GM21528 (cell line): Measurements from ENCODE around the gene CCAR1.
A peak's percentile ranks its signal among the peaks of the same experiment; 100 is the strongest.
"Not testable (repeated sequence)": the region's sequence is repeated elsewhere in the genome, so short reads cannot be mapped to it uniquely, and the experiment has no call there.

ENCODE experiments used
- ATAC-seq: cut with Tn5 transposase; IDR thresholded peaks from one replicate; pipeline ENCODE4 v1.9.1; 2021; ENCODE audit warnings: mild to moderate bottlenecking, moderate library complexity; ENCODE audit not compliant: unreplicated experiment, low FRiP score

CCAR1 gene

DNA sequence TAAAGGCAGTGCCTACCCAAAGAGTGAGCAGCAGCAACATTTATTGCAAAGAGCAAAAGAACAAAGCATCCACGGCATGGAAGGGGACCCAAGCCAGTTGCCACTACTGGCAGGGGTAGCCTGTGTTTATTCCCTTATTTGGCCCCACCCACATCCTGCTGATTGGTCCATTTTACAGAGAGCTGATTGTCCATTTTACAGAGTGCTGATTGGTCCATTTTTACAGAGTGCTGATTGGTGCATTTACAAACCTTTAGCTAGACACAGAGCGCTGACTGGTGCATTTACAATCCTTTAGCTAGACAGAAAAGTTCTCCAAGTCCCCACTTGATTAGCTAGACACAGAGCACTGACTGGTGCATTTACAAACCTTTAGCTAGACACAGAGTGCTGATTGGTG lies 101.6 kb downstream of the CCAR1 start:
- ATAC-seq: not testable (repeated sequence)

DNA sequence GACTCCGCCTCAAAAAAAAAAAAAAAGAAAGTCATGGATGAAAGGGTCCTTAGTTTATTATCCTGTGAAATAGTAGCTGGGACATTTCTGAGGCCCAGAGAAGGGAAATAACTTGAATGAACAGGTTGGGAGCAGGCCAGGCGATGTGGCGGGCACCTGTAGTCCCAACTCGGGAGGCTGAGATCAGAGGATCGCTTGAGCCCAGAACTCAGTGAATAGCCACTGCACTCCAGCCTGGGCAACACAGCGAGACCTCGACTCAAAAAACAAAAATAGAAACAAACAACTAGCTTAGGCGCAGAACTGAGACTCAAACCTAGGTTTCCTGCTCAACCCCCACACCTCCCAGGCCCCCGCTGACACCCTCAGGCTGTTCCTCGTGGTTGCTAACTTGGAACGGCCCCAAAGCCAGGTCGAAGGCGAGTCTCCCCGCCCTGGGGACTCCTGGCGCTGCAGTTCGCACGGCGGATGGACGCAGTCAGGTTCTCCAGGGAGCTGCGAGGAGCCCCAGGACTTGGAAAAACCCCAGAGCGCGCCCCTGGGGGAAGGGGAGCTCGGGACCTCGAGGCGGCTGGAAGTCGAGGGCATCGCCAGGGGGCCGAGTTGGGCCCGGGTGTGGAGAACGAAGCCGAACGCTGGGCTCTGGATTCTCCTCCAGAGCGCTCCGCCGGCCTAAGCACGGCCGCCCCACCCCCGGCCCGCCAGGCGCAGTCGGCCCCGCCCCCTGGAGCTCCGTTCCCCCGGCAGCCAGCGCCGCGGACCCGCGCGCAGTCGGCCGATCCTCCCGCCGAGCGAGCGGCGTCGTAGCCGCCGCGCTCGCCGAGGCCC lies 105.9 kb downstream of the CCAR1 start, which contains the start of gene STOX1:
TSS of gene STOX1 (plus strand) at position 768 of the 828 bp plus-strand sequence. CDS start 93 bp downstream, outside the sequence.
- ATAC-seq: peak; percentile 62

DNA sequence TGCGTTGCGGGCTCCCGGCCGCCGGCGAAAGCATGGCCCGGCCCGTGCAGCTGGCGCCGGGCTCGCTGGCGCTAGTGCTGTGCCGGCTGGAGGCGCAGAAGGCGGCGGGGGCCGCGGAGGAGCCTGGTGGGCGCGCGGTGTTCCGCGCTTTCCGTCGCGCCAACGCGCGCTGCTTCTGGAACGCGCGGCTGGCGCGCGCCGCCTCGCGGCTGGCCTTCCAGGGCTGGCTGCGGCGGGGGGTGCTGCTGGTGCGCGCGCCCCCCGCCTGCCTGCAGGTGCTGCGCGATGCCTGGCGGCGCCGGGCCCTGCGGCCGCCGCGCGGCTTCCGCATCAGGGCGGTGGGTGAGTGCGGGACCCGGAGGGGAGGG lies 106.5 kb downstream of the CCAR1 start:
- peak; percentile 36 for ATAC-seq

DNA sequence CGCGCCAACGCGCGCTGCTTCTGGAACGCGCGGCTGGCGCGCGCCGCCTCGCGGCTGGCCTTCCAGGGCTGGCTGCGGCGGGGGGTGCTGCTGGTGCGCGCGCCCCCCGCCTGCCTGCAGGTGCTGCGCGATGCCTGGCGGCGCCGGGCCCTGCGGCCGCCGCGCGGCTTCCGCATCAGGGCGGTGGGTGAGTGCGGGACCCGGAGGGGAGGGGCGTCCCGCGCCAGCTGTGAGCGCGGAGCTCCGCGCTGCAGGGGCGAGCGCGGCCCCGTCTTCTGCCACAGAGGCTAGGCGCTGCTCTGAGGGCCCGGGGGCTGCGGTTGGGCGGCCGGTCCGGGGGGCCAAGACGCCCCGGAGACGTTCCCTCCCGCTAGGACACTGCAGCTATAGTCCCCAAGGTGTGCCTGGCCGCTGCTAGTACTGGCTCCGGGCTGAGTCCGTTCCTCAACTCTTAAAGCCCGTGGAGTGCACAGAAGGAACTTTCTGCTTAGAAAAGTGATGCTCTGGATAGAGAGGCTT lies 107.1 kb downstream of the CCAR1 start:
- ATAC-seq: not testable (repeated sequence)

DNA sequence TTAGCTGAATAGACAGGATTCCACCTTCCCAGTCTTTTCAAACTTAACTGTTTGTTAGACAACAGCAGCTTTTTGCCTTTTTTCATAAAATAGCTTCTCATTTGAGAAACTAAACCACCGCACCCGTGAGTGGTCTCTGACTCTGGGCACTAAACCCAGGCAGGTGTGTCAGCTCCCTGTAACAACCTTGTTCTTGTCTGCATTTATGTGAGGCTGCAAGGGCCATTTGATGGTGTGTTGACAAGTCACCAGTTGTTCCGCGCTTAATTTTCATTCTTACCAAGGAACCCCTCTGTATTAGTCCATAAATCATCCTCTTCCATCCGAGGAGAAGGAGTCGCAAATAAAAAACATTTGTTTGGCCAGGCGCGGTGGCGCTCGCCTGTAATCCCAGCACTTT lies 107.8 kb downstream of the CCAR1 start:
- ATAC-seq: no peak

DNA sequence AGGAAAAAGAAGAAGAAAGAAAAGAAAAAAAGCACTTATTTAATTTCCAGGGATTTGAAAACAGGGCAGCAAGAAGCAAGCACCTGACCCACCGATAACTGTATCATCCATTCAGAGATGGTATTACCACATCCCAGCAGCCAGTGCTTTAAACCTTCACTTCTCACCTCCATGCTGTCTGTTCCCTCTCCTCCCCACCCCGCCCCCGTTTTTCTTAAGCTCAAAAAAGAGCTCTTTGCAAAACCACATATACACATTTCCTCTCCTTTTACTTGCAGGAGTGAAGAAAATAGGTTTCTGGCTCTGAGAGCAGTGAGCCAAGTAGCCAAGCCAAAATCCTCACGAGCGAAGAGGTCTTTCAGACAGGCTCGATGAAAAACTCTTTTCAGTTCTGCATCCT lies 108.5 kb downstream of the CCAR1 start:
- no peak for ATAC-seq

DNA sequence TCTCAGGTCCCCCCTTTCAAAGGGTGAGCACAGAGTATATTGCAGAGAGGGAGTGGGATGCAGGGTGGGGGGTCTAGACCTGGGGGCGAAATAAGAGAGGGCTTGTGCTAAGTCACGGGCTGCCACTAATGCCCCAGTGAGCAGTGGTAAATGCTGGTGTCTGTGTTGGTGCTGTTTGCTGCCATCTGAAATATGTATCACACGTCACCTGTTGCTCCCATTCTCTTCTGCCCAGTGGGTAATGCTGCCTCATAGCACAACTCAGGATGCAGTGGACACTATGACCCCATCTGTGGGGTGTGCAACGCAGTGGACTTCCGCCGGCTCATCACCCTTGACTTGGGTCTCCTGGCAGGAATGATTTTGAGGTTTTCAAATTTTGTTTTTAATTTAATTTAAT lies 108.9 kb downstream of the CCAR1 start:
- ATAC-seq: no peak

DNA sequence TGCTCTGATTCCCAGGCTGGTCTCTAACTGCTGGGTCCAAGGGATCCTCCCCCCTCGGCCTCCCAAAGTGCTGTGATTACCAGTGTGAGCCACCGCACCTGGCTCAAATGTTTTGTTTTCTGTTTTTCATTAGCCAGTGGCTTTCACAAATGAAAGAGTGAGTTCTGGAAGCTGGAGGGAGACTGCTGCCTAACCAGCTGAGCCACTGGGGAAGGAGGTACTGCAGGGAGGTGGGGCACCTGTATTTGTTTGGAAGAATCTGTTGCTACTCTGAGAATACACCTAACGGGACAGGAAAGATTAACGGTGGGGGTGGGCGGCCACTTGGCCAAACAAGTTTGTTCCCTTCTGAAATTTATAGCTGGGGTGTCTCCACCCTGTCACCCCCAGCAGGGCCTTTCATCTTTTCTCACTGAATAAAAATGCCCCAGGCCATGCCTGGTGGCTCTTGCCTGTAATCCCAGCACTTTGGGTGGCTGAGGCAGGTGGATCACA lies 111.0 kb downstream of the CCAR1 start:
- ATAC-seq: no peak

DNA sequence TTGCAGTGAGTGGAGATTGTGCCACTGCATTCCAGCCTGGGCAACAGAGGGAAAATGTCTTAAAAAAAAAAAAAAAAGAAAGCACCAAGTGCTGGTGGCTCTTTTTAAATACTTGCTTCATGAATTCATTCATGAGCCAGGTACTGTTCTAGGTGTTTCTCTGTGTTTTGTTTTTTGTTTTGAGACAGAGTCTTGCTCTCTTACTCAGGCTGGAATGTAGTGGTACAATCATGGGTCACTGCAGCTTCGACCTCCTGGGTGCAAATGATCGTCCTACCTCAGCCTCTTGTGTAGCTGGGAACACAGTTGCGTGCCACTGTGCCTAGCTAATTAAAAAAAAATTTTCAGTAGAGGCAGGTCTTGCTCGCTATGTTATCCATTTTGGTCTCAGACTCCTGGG lies 111.6 kb downstream of the CCAR1 start:
- ATAC-seq: no peak

DNA sequence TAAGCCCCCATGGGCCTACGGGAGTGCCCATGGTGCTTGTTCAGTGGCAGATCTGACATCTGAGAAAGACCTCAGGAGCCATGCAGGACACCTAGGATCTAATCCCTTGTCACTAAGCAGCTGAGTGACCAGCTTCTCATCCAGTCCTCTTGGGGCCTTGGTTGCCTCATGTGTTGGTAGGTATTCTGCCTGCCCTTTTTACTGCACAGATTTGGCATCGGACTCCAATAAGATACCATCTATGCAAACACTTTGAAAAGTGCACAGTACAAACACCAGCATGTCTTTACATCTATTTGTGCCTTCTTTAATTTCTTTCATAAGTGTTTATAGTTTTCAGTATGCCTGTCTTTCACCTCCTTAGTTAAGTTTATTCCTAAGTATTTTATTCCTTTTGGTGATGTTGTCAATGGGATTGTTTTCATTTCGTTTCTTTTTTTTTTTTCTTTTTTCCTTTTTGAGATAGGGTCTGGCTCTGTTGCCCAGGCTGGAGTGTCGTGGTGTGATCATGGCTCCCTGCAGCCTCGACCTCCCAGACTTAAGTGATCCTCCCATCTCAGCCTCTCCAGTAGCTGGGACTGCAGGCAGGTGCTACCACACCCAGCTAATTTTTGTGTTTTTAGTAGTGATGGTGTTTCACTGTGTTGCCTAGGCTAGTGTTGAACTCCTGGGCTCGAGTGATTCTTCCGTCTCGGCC lies 116.7 kb downstream of the CCAR1 start:
- no peak for ATAC-seq

DNA sequence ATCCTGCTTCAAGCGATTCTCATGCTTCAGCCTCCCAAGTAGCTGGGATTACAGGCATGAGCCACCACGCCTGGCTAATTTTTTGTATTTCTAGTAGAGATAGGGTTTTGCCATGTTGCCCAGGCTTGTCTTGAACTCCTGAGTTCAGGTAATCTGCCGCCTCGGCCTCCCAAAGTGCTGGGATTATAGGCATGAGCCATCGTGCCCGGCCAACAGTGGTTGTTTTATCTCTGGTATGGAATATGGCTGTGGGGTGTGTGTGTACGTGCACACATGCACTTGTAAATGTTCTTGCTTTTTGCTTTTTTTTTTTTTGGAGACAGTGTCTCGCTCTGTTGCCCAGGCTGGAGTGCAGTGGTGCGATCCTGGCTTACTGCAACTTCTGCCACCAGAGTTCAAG lies 119.6 kb downstream of the CCAR1 start:
- ATAC-seq: not testable (repeated sequence)
